Stimulated activated CD4-positive, alpha-beta T cell treated with anti-CD3 and anti-CD28 coated beads, Interleukin-1b, Interleukin-23, amount 100 ng/mL, for 24 hours (primary cell): Measurements from ENCODE around the gene ONECUT1.

Experiments
- DNase-seq, 4 experiments: peaks; one replicate each; pipeline ENCODE4 v3.0.0-alpha.2; 2020; ENCODE audit warnings: low read depth in 4 of 4, low spot score in 1 of 4

The ONECUT1 gene

DNA sequence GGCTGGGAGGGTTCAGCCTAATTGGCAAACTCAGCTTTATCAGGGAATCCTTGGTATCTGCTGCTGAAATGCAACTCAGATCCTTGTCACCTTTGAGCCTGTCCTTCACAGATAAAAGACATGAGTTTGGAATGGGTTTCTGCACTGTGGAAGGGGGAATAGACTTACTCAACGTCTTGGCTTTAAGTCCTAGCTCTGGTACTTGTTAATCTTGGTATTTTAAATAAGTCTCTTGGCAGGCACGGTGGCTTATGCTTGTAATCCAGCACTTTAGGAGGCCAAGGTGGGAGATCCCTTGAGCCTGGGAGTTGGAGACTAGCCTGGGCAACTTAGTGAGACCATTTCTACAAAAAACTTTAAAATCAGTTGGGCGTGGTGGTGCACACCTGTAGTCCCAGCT is 55.8 kb downstream of the ONECUT1 start:
- DNase-seq: no peak

DNA sequence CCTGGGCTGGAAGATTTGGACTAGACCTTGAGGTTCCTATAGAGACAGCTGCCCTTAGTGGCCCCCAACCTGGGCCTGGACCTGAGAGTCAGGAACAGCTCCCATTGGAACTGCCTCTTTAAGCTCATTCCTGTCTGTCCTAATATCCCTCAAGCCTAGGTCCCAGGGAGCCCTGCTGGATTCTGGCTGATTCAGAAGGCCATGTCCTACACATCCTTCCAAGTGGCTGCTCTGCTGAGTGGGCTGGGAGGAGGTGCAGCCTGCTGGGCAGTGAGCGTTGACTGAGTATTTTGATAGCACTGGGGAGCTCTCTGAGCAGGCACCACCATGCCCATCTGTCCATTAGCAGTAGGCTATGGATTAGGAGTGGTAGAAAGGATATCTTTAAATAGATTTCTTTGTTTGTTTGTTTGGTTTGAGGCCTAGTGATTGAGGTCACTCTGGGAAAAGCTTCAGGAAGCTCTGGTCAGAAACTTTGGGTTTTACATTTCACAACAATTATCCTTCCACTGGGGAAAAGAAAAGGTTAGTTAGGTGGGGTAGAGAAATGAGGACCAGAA is 56.4 kb downstream of the ONECUT1 start:
- no peak for DNase-seq

DNA sequence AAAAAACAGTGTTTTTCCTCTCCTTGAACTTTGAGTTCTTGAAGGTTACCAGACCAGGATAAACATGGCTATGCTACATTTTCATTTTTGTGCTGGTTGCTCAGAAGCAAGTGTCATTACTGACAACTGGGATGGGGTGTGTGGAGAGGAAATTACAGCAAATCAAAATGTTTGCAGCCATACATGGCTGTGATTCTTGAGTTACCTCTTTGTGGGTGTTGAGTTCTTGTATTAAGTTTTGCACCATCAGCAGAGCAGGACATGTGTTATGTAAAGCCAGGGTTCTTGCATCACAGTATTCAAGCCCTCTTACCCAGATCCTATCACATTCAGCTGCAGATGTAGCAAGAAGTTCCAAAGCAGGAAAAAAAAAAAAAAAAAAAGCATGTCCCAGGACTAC is 57.0 kb downstream of the ONECUT1 start:
- DNase-seq: no peak

DNA sequence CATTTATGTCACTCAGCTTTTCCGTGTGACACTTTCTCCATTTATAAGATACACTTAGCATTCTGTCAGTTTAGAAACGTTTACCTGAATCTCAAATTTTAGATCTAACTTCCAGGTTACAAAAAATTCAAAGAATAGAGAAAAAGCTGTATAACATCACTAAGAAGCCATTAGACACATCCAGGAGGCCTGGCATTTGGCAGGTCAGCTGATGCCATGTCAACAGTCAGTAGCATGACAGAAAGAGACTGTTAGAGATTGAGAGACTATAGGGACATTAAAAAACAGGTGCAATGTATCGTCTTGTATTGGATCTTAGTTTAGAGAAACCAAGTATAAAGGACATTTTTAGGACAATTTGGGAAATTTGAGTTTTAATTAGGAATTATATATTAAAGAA is 57.6 kb downstream of the ONECUT1 start:
- no peak for DNase-seq

DNA sequence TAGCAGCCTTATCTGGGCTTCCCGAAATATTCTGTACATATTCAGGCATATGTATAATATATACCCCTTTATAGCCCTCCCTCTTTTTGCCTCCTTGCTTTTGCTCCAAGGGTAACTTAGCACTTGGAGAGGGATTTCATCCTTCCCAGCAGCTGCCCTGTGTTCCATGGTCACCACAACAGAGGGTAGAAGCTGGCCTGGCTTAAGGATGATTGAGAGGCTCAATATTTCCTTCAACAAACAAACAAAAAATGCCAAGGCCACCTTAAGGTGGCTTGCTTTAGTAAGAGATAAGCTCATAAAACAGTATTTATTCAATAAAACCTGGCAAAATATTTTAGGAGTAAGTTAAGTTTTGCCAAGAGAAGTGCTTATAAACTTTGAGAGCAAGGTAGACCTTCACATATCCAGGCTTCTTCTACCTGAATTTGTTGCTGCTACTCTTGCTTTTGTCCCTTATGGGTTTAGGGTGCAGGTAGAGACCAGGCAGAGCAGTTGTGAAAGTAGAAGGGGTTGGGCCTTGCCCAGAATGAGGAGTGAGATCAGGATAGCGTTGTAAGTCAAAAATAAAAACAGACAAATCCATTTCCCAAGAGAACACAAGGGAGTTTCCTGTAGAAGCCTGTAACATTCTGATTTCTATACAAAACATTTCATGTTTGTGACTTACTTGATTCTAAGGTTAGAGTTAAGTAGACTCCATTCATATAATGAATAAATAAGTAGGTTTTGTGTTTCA is 58.2 kb downstream of the ONECUT1 start:
- no peak for DNase-seq

DNA sequence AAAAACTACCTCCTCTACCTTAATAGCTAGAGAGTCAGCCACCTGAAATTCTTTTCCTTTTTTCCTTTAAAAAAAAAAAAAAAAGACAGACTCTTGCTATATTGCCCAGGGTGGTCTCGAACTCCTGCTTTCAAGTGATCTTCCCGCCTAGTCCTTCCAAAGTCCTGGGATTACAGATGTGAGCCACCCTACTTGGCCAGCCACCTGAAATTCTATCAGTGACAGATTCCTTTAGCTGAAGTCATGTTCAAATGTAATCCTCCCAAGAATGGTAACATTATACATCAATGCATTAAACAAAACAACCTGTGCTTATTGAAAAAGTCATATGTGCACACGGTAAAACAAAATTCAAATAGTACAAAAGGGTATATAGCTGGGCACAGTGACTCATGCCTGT is 59.1 kb downstream of the ONECUT1 start:
- no peak for DNase-seq

DNA sequence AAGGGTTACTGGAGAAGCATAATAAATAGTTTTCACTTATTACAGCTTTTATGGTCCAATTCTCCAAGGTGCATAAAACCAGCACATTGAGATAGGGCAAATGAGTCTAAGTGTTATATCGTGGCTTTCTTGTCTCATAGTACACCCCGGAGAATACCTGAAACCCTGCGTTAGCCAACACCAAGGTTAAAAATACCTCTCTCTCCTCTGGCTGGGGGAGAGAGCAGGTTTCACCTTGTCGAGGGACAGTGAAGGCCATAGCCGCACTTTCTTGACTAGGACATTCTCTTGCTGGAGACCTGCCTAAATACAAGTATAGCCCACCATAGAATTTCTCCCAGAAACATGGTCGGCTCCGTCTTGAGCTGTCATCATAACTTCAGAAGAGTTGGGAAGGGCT is 59.5 kb downstream of the ONECUT1 start:
- no peak for DNase-seq

DNA sequence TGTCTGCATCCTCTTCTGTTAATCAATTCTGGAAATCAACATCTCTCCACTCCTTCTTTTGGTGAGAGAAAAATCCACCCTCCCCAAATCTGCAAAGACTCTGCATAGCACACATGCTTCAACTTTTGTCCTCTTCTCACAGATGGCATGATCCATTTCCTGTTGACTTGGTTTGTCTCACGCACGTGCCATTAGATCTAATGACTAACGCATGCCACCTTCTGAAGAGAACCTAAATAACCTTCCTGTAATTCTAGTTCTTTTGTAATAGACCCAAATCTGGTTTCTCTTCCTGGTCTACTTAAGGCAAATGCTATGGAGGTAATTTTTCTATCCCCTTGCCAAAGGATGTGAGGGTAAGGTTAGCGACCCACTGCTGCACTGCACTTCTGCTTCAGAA is 60.0 kb downstream of the ONECUT1 start:
- DNase-seq: peak in 1 of 4 experiments; percentile 9

DNA sequence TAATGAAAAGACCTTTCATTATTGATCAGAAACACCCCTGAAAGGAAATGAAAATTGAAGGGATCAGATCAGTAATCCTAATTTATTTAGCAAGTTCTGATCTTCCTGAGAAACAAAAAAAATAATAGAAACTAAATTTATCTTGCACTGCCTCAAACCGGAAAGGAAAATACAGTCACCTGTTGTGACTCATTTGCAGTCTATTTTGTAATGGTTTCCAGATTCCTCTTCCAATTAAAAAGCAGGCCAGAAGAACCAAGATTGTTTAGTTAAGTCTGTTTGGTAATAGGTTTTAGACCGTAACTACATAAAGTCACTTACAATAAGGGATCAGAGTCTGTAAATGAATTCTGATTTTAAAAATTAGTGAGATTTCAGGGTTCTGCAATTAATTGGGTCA is 61.2 kb downstream of the ONECUT1 start:
- no peak for DNase-seq

DNA sequence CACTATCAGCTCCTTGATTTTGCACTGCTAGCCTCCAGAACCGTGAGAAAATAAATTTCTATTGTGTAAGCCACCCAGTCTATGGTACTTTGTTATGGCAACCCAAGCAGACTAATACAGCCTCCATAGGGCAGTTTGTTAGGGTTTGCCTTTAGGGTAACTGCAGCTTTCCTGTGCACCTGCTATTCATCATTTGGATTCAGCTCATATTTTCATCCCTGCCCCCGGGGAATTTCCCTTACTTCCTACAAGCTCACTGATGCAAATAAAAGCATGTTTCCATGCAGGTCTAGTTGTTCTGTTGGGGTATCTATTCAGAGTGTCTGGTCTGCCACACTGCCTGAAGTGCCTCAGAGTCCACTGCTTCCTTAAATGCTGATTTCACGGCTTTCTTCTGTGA is 62.3 kb downstream of the ONECUT1 start:
- no peak for DNase-seq

DNA sequence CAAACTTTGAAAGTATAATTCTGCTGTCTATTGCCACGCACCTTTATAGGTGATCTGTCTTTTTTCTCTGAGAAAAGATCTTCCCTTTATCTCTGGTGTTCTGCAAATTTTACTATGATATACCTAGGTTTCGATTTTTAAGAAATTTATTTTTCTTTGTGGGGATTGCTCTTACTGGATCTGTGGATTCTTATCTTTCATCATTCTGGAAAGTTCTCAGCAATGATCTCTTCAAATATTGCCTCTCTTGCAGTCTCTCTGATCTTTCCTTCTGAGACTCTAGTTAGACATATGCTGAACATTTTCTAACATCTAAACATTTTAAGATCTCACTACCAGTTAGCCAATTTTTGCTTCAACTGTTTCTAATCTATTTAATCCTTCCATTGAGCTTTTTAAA is 63.9 kb downstream of the ONECUT1 start:
- DNase-seq: no peak

DNA sequence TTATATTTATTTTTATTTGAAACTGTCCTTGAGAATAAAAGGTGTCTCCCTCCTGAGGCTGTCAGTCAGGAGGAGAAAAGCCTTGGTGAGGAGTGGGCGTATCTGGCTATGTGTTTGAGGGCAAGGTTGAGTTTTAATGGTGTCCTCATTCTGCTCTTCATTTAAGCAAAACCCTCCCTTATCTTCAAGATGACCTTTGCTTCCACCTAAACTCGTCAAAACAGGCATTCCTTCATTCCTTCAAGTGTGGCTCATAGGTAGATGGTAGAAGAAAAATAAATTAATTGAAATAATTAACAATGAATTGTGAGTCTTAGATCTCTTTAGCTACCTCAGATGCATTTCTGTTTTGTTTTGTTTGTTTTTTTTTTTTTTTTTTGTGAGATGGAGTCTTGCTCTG is 71.6 kb downstream of the ONECUT1 start:
- no peak for DNase-seq

DNA sequence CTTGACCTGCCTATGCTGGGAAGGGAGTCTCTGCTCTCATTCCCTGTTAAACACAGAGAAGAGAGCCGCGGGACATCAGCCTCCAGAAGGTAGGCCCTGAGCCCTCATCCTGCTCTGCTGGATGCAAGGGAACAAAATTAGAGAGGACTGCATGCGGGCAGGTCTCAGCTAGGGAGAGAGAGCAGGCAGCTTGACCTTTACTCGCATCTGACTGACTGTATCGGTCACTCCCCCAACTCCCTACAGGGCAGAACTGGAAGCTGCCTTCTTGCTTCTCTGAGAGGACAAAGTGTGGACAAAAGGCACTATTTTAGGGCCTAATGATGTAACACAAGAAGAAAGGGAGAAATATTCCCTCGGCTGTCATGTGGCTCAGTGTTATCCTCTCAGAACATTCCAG is 72.2 kb downstream of the ONECUT1 start:
- DNase-seq: no peak

DNA sequence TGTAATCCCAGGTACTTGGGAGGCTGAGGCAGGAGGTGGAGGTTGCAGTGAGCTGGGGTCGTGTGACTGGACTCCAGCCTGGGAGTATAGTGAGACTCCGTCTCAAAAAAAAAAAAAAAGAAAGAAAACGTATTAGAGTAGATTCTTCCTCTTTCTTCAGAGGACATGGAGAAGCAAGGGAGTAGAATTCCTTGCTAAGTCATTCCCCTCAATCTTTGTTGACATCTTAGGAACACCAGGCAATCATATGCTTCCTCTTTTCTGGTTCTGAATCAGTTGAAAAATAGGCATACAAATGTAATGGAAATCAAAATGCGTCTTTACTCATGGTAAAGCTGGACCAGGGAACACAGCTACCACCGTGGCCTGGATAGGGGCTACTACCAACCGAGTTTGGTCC is 72.7 kb downstream of the ONECUT1 start:
- DNase-seq: no peak

DNA sequence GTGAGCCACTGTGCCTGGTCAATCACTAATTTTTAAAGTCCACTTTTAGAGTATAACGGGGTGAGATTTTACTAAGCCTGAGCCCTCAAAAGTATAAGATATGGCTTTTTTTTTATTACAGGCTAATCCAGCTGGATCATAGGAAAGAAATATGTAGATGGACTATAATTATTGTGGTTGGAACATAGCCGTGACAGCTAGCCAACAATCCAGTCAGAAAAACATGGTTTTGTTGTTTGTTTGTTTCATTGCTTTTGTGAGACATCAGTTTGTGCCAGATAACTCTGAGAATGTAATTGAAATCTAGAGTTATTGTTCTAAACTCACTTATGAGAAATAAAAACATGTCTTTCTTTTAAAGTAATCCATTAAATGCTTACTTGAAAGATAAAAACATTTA is 73.6 kb downstream of the ONECUT1 start:
- DNase-seq: no peak

DNA sequence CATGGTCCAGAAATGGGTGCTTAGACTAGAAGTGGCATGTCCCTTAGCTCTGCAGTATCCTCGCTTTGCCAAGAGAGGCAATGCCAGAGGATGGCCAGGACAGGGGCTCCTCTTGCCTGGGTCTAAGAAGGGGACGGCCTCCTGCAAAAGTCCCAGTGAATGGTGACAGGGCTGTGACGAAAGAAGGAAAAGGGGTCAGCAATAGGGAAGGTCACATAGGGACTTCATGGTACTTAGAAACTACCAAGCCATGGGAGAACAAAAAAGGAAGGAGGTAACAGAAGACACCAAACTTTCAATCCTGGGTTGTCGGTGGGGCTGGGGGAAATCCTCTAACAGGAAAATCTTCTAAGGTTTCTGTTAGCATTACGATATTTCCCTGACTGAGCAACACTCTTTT is 74.7 kb downstream of the ONECUT1 start:
- DNase-seq: no peak

DNA sequence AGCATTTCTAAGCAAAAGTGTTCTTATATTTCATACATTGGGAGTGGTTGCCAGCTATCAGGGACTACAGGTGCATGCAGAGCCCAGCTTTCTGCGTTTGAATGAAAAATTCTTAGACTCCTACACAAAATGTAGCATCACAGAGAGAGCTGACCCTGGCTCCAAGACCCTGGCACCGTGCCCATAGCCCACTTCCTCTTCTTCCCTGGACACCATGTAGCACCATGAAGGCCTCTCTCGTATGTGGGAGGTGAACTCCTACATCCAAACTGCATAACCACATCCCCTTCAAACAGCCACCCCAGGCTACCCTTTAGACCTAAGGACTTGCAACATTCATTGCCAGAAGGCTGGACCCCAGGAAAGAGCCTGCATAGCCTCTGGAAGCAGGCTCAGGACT is 75.2 kb downstream of the ONECUT1 start:
- no peak for DNase-seq

DNA sequence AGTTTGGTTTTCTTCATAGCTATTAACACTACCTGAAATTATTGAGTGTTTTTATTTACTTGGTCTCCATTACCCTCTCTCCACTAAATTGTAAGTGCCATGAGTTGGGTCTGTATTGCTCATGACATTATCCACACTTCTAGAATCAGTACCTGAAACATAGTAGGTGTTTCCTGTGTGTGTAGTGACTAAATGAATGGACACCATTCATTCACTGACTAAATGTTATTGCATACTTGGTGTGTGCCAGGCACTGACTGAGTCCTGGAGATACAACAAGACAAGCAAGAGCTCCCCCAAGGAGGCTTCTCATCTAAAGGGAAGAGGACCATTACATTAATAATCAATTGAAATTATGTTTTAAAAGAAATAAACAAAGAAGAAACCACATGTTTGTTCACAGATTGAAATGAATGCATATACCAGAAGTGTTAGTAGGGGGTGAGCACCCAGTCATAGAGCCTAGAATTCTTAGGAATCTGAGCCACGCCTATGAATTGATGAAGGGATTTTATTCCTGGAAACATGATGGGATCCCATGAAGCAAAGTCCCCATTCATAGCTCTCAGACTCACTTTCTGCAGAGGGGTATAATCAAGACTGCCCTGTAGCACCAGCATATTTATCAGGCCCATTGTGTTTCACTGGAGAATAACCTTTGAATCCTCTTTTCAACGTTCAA is 79.3 kb downstream of the ONECUT1 start:
- no peak for DNase-seq

DNA sequence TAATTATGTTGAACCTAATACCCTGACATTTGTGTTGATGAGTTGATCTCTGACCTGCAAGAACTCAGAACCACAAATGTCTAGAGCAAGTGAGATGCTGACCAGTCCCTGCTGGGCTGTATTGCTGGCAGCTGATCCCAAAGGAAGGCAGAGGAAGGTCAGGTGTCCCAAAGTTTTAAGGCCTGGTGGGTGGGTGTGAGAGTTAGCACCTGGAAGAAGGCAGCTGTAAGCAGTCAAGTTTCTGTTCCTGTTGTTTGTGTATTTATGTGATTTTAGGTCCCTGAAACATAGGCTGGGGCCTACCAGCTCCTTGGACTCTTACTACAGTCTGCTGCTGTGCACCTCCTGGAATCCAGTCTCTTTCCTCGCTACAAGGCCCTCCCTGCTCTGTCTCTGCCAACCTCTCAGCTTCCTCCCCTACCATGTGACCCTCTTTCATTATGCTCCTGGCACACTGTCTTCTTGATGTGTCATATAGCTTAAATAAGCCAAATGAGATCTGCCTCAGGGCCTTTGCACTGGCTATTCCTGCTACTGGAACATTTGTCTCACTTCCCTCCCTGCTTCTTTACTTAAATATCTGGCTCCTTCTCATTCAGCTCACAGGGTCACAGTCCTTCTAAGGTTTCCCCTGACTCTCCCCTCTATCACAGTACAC is 80.0 kb downstream of the ONECUT1 start:
- DNase-seq: no peak

DNA sequence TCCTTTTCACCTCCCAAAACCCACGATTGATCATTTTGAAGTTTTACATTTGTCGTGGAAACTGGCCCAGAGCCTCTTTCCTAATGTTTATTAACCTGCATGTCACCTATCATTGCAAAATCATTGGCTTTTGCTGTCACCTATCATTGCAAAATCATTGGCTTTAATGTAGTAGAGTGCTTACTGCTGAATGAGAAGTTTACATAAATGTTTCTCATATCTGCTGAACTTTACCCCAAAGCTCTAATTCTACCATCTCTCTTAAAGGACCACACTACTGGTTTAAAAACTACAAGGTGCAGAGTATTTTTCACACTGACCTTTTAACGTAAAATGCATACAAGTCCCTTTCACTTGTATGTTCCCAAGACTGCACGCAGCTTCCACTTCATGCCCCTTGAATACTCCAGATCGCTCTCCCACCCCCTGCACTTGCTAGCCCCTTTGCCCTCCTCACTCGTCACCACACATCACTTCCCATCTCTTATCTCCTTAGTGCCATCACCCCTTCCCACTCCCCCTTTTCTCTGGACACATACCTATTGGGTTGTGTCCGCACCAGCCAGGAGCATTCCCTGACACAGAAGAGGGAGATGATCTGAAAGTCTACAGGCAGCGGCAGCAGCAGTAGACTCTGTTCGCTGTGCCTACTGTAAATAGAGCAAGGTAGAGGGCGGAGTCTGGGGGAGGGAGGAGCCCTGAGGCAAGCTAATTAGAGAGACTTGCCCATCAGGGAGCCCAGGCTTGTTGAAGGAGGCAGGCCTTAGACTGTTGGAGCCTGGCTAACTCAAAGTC is 80.8 kb downstream of the ONECUT1 start:
- DNase-seq: no peak
